Subcutaneous abdominal adipose tissue (tissue), 5 donors: ENCODE results near the gene AADACL4.

ENCODE experiments used
- H3K27ac ChIP-seq: one replicate; pipeline ENCODE4 v1.7.0; 2013; ENCODE audit warnings: low read depth, mild to moderate bottlenecking, inconsistent platforms, low read length, moderate library complexity
- H3K27me3 ChIP-seq, 5 donors: one replicate each; pipeline ENCODE4 v1.7.0; 2013; ENCODE audit warnings: low read length in 5 of 5, inconsistent platforms in 1 of 5; ENCODE audit not compliant: control insufficient read depth in 5 of 5, insufficient read depth in 4 of 5
- H3K36me3 ChIP-seq, 5 donors: one replicate each; pipeline ENCODE4 v1.7.0; 2013; ENCODE audit warnings: low read length in 5 of 5; ENCODE audit not compliant: control insufficient read depth in 5 of 5, insufficient read depth in 5 of 5
- H3K4me1 ChIP-seq, 5 donors: one replicate each; pipeline ENCODE4 v1.7.0; 2013; ENCODE audit warnings: low read length in 5 of 5, mild to moderate bottlenecking in 3 of 5, moderate library complexity in 1 of 5; ENCODE audit not compliant: control insufficient read depth in 5 of 5, insufficient read depth in 5 of 5
- H3K4me3 ChIP-seq, 5 donors: one replicate each; pipeline ENCODE4 v1.7.0; 2013; ENCODE audit warnings: low read length in 5 of 5, low read depth in 1 of 5
- H3K9ac ChIP-seq, 5 donors: one replicate each; pipeline ENCODE4 v1.7.0; 2013; ENCODE audit warnings: low read length in 5 of 5, mild to moderate bottlenecking in 4 of 5, moderate library complexity in 3 of 5
- H3K9me3 ChIP-seq, 5 donors: one replicate each; pipeline ENCODE4 v1.7.0; 2013; ENCODE audit warnings: low read length in 5 of 5; ENCODE audit not compliant: control insufficient read depth in 5 of 5
- donor health status: healthy.
- donor health status: healthy.
- donor health status: healthy.
- donor health status: healthy.
- donor health status: healthy.

Gene AADACL4

GRCh38 chr1:12610305-12610935 is 33.5 kb upstream of the AADACL4 start:
- peak overlapping the region; percentile 71 for H3K27ac ChIP-seq
- H3K4me1 ChIP-seq = peaks cover 14 to 68% (median 63%) of the 10 kb centered on the region in 5 donors

DNA sequence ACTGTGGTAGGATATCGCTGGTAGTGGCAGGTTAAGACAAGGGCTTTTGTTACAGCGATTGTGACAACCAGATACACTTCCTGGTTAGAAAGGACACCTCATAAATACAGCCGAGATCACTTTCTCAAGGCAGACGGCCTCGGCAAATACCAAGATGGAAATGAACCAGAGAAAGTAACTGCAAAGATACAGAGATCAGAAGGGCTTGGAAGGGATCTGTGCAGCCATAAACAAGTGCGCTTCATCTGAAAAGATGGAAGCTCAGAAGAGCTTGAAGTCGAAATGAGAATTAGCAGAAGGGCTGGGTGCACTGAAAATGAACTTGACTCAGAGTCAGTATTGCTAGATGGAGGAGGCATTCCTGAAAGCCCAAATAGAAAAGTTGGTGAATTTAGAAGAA is 32.9 kb upstream of the AADACL4 start:
- no peak overlapping the region for H3K9ac ChIP-seq
- H3K27ac ChIP-seq = peak overlapping the region; percentile 71
- no peaks in the 10 kb centered on the region for H3K27me3 ChIP-seq
- H3K4me1 ChIP-seq = peaks cover 14 to 72% (median 65%) of the 10 kb centered on the region in 5 donors
- peaks cover 4 to 56% (median 42%) of the 10 kb centered on the region in 5 donors for H3K36me3 ChIP-seq
- H3K4me3 ChIP-seq = no peak overlapping the region
- H3K9me3 ChIP-seq = no peaks in the 10 kb centered on the region

More at GRCh38 chr1:12610305-12610935, 33.5 kb upstream of the AADACL4 start:
- Histone ChIP-seq H3K4me3 (no peak overlapping the region), H3K36me3 (peaks cover 4 to 56% (median 42%) of the 10 kb centered on the region in 5 donors), H3K27me3 (no peaks in the 10 kb centered on the region), H3K9ac (no peak overlapping the region), H3K9me3 (no peaks in the 10 kb centered on the region)

DNA sequence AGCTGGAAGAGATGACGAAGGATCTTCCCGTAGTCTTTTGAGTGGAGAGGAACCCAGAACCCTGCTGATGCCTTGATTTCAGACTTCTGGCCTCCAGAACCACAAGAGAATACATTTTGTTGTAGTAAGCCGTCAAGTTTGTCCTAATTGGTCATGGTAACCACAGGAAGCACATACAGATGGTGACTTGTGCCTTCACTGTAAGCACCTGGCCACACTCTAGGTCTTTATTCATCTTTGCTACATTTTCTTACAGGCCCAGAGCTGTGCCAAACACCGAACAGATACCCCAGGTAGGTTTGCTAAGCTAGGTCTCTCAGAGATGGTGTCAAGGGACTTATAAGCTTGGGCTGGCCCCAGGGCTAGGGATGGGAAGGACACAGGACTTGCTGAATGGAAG is 30.7 kb upstream of the AADACL4 start:
- Histone ChIP-seq H3K27me3 (no peaks in the 10 kb centered on the region), H3K36me3 (peaks cover 4 to 47% (median 35%) of the 10 kb centered on the region in 5 donors), H3K27ac (peak overlapping the region; percentile 99), H3K4me1 (peaks cover 14 to 86% (median 68%) of the 10 kb centered on the region in 5 donors), H3K9ac (peak overlapping the region in 2 of 5 donors; percentile 26 to 80), H3K9me3 (no peaks in the 10 kb centered on the region), H3K4me3 (peak overlapping the region; percentile 0 to 87 (median 26))

DNA sequence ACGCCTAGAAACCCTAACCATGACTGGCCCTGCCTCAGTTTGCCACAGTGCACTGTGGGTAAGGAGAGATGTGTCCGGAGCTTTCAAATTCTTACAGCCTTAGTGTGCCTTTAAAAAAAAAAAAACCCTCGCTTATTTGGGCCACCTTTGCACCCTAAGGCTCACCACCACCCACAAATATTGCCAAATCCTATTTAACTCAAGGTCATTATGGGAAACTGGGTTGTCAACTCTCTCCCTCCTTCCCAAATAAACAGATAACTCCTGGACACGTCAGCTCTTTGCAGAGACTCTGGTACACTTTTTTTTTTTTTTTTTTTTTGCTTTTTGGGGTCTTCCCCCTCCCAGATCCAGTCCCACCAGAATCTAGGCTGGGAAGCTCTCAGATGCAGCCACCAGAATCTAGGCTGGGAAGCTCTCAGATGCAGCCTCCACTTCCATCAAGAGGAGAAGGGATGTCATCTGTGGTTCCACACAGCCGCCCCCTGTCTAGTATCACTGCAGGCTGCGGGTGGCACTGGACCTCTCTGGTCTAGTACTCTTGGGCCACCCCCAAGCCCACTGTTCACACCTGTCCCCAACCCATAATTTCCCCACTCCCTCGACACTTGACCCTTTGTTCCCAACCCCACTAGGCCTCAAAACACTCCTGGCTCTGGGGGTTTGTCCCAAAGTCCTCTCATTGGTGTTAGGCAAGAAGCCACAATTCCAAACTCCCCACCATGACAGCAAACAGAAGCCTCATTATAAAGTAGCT is 29.3 kb upstream of the AADACL4 start:
- H3K4me1 ChIP-seq = peaks cover 20 to 86% (median 67%) of the 10 kb centered on the region in 5 donors
- peak overlapping the region; percentile 85 to 95 (median 87) for H3K4me3 ChIP-seq
- no peaks in the 10 kb centered on the region for H3K9me3 ChIP-seq
- H3K36me3 ChIP-seq = peaks cover 4 to 34% (median 29%) of the 10 kb centered on the region in 5 donors
- H3K27ac ChIP-seq = peak overlapping the region; percentile 99
- peak overlapping the region; percentile 73 to 96 (median 80) for H3K9ac ChIP-seq
- H3K27me3 ChIP-seq = no peaks in the 10 kb centered on the region

GRCh38 chr1:12615159-12615864 is 28.6 kb upstream of the AADACL4 start:
- H3K4me1 ChIP-seq = peaks cover 25 to 86% (median 71%) of the 10 kb centered on the region in 5 donors
- peaks cover 4 to 31% (median 28%) of the 10 kb centered on the region in 5 donors for H3K36me3 ChIP-seq
- H3K27ac ChIP-seq = peak overlapping the region; percentile 99
- H3K27me3 ChIP-seq = no peaks in the 10 kb centered on the region
- no peaks in the 10 kb centered on the region for H3K9me3 ChIP-seq
- peak overlapping the region; percentile 73 to 96 (median 80) for H3K9ac ChIP-seq
- peak overlapping the region; percentile 85 to 95 (median 87) for H3K4me3 ChIP-seq

- Histone ChIP-seq H3K27ac (peak overlapping the region; percentile 99), H3K9ac (peak overlapping the region; percentile 73 to 96 (median 80)), H3K9me3 (no peaks in the 10 kb centered on the region), H3K27me3 (no peaks in the 10 kb centered on the region), H3K4me3 (peak overlapping the region; percentile 85 to 95 (median 87)), H3K36me3 (peaks cover 2 to 24% (median 21%) of the 10 kb centered on the region in 5 donors), H3K4me1 (peaks cover 25 to 88% (median 71%) of the 10 kb centered on the region in 5 donors)
Measured at GRCh38 chr1:12615865-12616708, 27.8 kb upstream of the AADACL4 start.

GRCh38 chr1:12616709-12617373 is 27.0 kb upstream of the AADACL4 start:
- peaks cover 0 to 18% (median 14%) of the 10 kb centered on the region in 5 donors for H3K36me3 ChIP-seq
- no peaks in the 10 kb centered on the region for H3K27me3 ChIP-seq
- H3K4me3 ChIP-seq = peak overlapping the region; percentile 85 to 95 (median 87)
- H3K9me3 ChIP-seq = no peaks in the 10 kb centered on the region
- H3K4me1 ChIP-seq = peaks cover 28 to 91% (median 74%) of the 10 kb centered on the region in 5 donors
- H3K27ac ChIP-seq = peak overlapping the region; percentile 99
- H3K9ac ChIP-seq = peak overlapping the region; percentile 73 to 96 (median 80)

GRCh38 chr1:12617511-12617900 is 26.4 kb upstream of the AADACL4 start:
- peak overlapping the region; percentile 76 to 95 (median 86) for H3K4me3 ChIP-seq
- H3K4me1 ChIP-seq = peaks cover 31 to 91% (median 74%) of the 10 kb centered on the region in 5 donors
- peak overlapping the region; percentile 99 for H3K27ac ChIP-seq
- H3K36me3 ChIP-seq = peaks cover 0 to 11% (median 7%) of the 10 kb centered on the region in 5 donors
- H3K9ac ChIP-seq = peak overlapping the region; percentile 73 to 96 (median 80)
- no peaks in the 10 kb centered on the region for H3K9me3 ChIP-seq
- no peaks in the 10 kb centered on the region for H3K27me3 ChIP-seq
